H9 (cell line): Measurements from ENCODE around the gene PCID2. TPM values are rescaled to one million over a fixed set of nuclear protein-coding genes. Genes with fewer than 3 reads are reported as not detected.

ENCODE experiments used
- DNase-seq: peaks from one replicate; pipeline ENCODE4 v3.0.0-alpha.2; 2017
- H2AFZ ChIP-seq: one replicate; pipeline ENCODE4 v1.6.1; 2013; ENCODE audit warnings: mild to moderate bottlenecking, low read length, control low read depth, moderate library complexity
- H2AK5ac ChIP-seq: 2 replicates; pipeline ENCODE4 v1.6.1; 2013; ENCODE audit warnings: low read length, control low read depth, mixed read lengths; ENCODE audit not compliant: insufficient read length
- H2BK120ac ChIP-seq: one replicate; pipeline ENCODE4 v1.6.1; 2013; ENCODE audit warnings: low read depth, mild to moderate bottlenecking, low read length, control low read depth, inconsistent platforms; ENCODE audit not compliant: poor library complexity, severe bottlenecking
- H2BK12ac ChIP-seq: 2 replicates; pipeline ENCODE4 v1.6.1; 2013; ENCODE audit warnings: low read length, control low read depth, mixed read lengths, low read depth; ENCODE audit not compliant: insufficient read length
- H2BK15ac ChIP-seq: 2 replicates; pipeline ENCODE4 v1.6.1; 2013; ENCODE audit warnings: low read depth, low read length, control low read depth
- H2BK20ac ChIP-seq: one replicate; pipeline ENCODE4 v1.6.1; 2013; ENCODE audit warnings: low read depth, mild to moderate bottlenecking, low read length, control low read depth, inconsistent platforms; ENCODE audit not compliant: poor library complexity, severe bottlenecking
- H2BK5ac ChIP-seq: 2 replicates; pipeline ENCODE4 v1.6.1; 2013; ENCODE audit warnings: low read length, control low read depth, mixed read lengths; ENCODE audit not compliant: insufficient read length
- H3K14ac ChIP-seq: 2 replicates; pipeline ENCODE4 v1.6.1; 2013; ENCODE audit warnings: low read length, control low read depth; ENCODE audit not compliant: insufficient read depth
- H3K18ac ChIP-seq: 2 replicates; pipeline ENCODE4 v1.6.1; 2013; ENCODE audit warnings: low read depth, mild to moderate bottlenecking, mixed read lengths, low read length, control low read depth; ENCODE audit not compliant: insufficient read length
- H3K23ac ChIP-seq: 2 replicates; pipeline ENCODE4 v1.6.1; 2013; ENCODE audit warnings: low read length, control low read depth, mixed read lengths, low read depth; ENCODE audit not compliant: insufficient read length
- H3K23me2 ChIP-seq: 2 replicates; pipeline ENCODE4 v1.6.1; 2013; ENCODE audit warnings: low read depth, mild to moderate bottlenecking, mixed read lengths, low read length, control low read depth; ENCODE audit not compliant: insufficient read length, poor library complexity, severe bottlenecking
- H3K27ac ChIP-seq: 2 replicates; pipeline ENCODE4 v1.5.1; 2013; ENCODE audit warnings: low read length, control low read depth, mixed read lengths, low read depth; ENCODE audit not compliant: insufficient read length
- H3K27me3 ChIP-seq: 2 replicates; pipeline ENCODE4 v1.6.1; 2013; ENCODE audit warnings: low read length, control low read depth, inconsistent platforms; ENCODE audit not compliant: insufficient read depth
- H3K4ac ChIP-seq: 2 replicates; pipeline ENCODE4 v1.6.1; 2013; ENCODE audit warnings: low read depth, mild to moderate bottlenecking, control low read depth, inconsistent platforms, low read length, moderate library complexity
- H3K4me1 ChIP-seq: 2 replicates; pipeline ENCODE4 v1.6.1; 2013; ENCODE audit warnings: low read length, control low read depth, inconsistent platforms; ENCODE audit not compliant: insufficient read depth
- H3K4me2 ChIP-seq: 2 replicates; pipeline ENCODE4 v1.6.1; 2013; ENCODE audit warnings: low read length, control low read depth, mixed read lengths; ENCODE audit not compliant: insufficient read length, insufficient read depth
- H3K56ac ChIP-seq: 2 replicates; pipeline ENCODE4 v1.6.1; 2013; ENCODE audit warnings: low read depth, mild to moderate bottlenecking, mixed read lengths, low read length, control low read depth; ENCODE audit not compliant: insufficient read length
- H3K79me1 ChIP-seq: 2 replicates; pipeline ENCODE4 v1.6.1; 2013; ENCODE audit warnings: low read depth, mild to moderate bottlenecking, moderate library complexity, low read length, control low read depth, inconsistent platforms; ENCODE audit not compliant: insufficient read depth, poor library complexity, severe bottlenecking
- H3K79me2 ChIP-seq: 2 replicates; pipeline ENCODE4 v1.6.1; 2013; ENCODE audit warnings: low read length, control low read depth, inconsistent platforms; ENCODE audit not compliant: insufficient read depth
- H3K9ac ChIP-seq: 2 replicates; pipeline ENCODE4 v1.6.1; 2013; ENCODE audit warnings: low read length, control low read depth, mixed read lengths; ENCODE audit not compliant: insufficient read length; ENCODE audit errors: extremely low read depth
- H3K9me3 ChIP-seq: one replicate; pipeline ENCODE4 v1.6.1; 2013; ENCODE audit warnings: low read depth, low read length, inconsistent platforms; ENCODE audit not compliant: control insufficient read depth
- H3T11ph ChIP-seq: one replicate; pipeline ENCODE4 v1.6.1; 2013; ENCODE audit warnings: mild to moderate bottlenecking, low read length, control low read depth, inconsistent platforms
- H4K20me1 ChIP-seq: one replicate; pipeline ENCODE4 v1.6.1; 2013; ENCODE audit not compliant: control insufficient read depth, insufficient read length, insufficient read depth
- H4K5ac ChIP-seq: 2 replicates; pipeline ENCODE4 v1.6.1; 2013; ENCODE audit warnings: low read depth, mild to moderate bottlenecking, mixed read lengths, low read length, control low read depth; ENCODE audit not compliant: insufficient read length
- H4K8ac ChIP-seq: replicated peaks from 2 replicates; pipeline ENCODE4 v1.6.1; 2013; ENCODE audit warnings: low read length, control low read depth, mixed read lengths, low read depth; ENCODE audit not compliant: insufficient read length
- H4K91ac ChIP-seq: 2 replicates; pipeline ENCODE4 v1.6.1; 2013; ENCODE audit warnings: low read depth, mild to moderate bottlenecking, moderate library complexity, mixed read lengths, low read length, control low read depth; ENCODE audit not compliant: insufficient read length
- H3K27ac Mint-ChIP-seq, 3 experiments: 2 replicates in 2 of 3; 3 replicates in 1 of 3; pipeline ENCODE4 v1.8.0; 2020 to 2021; ENCODE audit warnings: mixed read lengths in 3 of 3, mild to moderate bottlenecking in 1 of 3, moderate library complexity in 1 of 3
- H3K27me3 Mint-ChIP-seq: 2 replicates; pipeline ENCODE4 v1.8.0; 2021; ENCODE audit warnings: low read depth, mild to moderate bottlenecking, moderate library complexity, mixed read lengths
- H3K36me3 Mint-ChIP-seq, 3 experiments: 2 replicates in 2 of 3; 3 replicates in 1 of 3; pipeline ENCODE4 v1.8.0; 2020 to 2021; ENCODE audit warnings: low read depth in 3 of 3, mixed read lengths in 3 of 3; ENCODE audit not compliant: insufficient read depth in 1 of 3
- H3K4me1 Mint-ChIP-seq, 2 experiments: 2 replicates each; pipeline ENCODE4 v1.8.0; 2020; ENCODE audit warnings: mixed read lengths in 2 of 2
- H3K4me3 Mint-ChIP-seq, 2 experiments: 2 replicates in 1 of 2; 3 replicates in 1 of 2; pipeline ENCODE4 v1.8.0; 2020 to 2021; ENCODE audit warnings: mild to moderate bottlenecking in 2 of 2, mixed read lengths in 2 of 2, moderate library complexity in 1 of 2
- H3K9me3 Mint-ChIP-seq, 2 experiments: 2 replicates in 1 of 2; 3 replicates in 1 of 2; pipeline ENCODE4 v1.8.0; 2020; ENCODE audit warnings: mild to moderate bottlenecking in 2 of 2, mixed read lengths in 2 of 2, moderate library complexity in 1 of 2
- WGBS: extraction: QIAGEN DNeasy Blood & Tissue Kit; methylation state at CpG from one replicate; pipeline ENCODE4 v1.1.7; 2013; ENCODE audit warnings: missing lambda C conversion rate, low lambda C conversion rate, mixed read lengths; ENCODE audit not compliant: insufficient read length; ENCODE audit errors: extremely low coverage; 5-methylcytosine and 5-hydroxymethylcytosine counted together
- total RNA-seq: library from RNA; stranded (reverse); gene quantifications from 2 replicates; pipeline ENCODE4 v1.2.1, GENCODE V29; 2021
- TF ChIP-seq, protein P1 (sequence below): fragments of 200-600 bp; sonication (generic); conservative IDR thresholded peaks from 3 replicates; pipeline ENCODE4 v1.8.0; 2021; ENCODE audit warnings: antibody characterized with exemption, mild to moderate bottlenecking

PCID2 gene
- total RNA-seq, 1 experiment from 2014 or later, result 66.0 TPM

DNA sequence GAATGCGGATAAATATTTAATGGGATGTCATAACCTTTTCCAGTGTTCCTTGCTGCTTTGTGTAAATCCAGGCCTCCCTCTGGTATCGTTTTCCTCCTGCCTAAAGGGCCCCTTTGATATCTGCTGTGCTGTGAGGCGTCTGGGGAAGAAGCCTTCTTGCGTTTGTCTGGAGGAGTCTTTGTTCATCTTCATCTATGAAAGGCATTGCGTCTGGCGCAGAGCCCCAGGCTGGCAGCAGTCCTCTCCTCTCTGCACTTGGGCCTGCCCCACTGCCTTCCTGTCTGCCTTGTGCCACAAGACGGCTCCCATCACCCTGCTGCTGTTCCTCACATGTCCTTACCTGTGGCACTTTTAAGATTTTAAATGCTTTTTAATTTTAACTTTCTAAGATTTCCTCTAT lies 40.3 kb downstream of the PCID2 start:
- no CpG with 5 or more reads among the region's 7 CpGs for WGBS
- Mint-ChIP-seq H3K36me3 (peaks cover 12 to 42% (median 22%) of the 10 kb centered on the region in 3 experiments; a peak in 5 of 7 replicates), H3K27me3 (peaks cover 5% of the 10 kb centered on the region), H3K9me3 (no peaks in the 10 kb centered on the region), H3K4me3 (no peak overlapping the region), H3K4me1 (peaks cover 17 to 23% of the 10 kb centered on the region in 2 experiments), H3K27ac (peak overlapping the region in 1 of 3 experiments; percentile 7; a peak in 2 of 7 replicates)
- H3K79me2 ChIP-seq, result no peaks in the 10 kb centered on the region
- no peak overlapping the region for H2BK12ac ChIP-seq
- H3K9ac ChIP-seq, result no peak overlapping the region
- no peak overlapping the region for H3K4ac ChIP-seq
- no peak overlapping the region for H2BK120ac ChIP-seq
- no peak overlapping the region for H3K4me2 ChIP-seq
- no peaks in the 10 kb centered on the region for H3K4me1 ChIP-seq
- H2BK5ac ChIP-seq, result no peak overlapping the region
- H3K56ac ChIP-seq, result no peak overlapping the region
- H2BK20ac ChIP-seq, result no peak overlapping the region
- no peak overlapping the region for H3K18ac ChIP-seq
- no peak overlapping the region for H2BK15ac ChIP-seq
- TF ChIP-seq, protein P1, sequence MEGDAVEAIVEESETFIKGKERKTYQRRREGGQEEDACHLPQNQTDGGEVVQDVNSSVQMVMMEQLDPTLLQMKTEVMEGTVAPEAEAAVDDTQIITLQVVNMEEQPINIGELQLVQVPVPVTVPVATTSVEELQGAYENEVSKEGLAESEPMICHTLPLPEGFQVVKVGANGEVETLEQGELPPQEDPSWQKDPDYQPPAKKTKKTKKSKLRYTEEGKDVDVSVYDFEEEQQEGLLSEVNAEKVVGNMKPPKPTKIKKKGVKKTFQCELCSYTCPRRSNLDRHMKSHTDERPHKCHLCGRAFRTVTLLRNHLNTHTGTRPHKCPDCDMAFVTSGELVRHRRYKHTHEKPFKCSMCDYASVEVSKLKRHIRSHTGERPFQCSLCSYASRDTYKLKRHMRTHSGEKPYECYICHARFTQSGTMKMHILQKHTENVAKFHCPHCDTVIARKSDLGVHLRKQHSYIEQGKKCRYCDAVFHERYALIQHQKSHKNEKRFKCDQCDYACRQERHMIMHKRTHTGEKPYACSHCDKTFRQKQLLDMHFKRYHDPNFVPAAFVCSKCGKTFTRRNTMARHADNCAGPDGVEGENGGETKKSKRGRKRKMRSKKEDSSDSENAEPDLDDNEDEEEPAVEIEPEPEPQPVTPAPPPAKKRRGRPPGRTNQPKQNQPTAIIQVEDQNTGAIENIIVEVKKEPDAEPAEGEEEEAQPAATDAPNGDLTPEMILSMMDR, result no peak
- H3K23ac ChIP-seq, result no peak overlapping the region
- H3K14ac ChIP-seq, result no peak overlapping the region
- no peak for DNase-seq
- no peaks in the 10 kb centered on the region for H3K23me2 ChIP-seq
- no peak overlapping the region for H4K8ac ChIP-seq
- no peak overlapping the region for H4K91ac ChIP-seq
- no peaks in the 10 kb centered on the region for H4K20me1 ChIP-seq
- H3T11ph ChIP-seq, result no peak overlapping the region
- H3K27me3 ChIP-seq, result no peaks in the 10 kb centered on the region
- no peaks in the 10 kb centered on the region for H3K79me1 ChIP-seq
- no peak overlapping the region for H3K27ac ChIP-seq
- H3K9me3 ChIP-seq, result no peaks in the 10 kb centered on the region
- H2AFZ ChIP-seq, result no peak overlapping the region
- no peak overlapping the region for H2AK5ac ChIP-seq
- H4K5ac ChIP-seq, result no peak overlapping the region
